ENCODE data around the gene PTCH1. TPM values are rescaled to one million over a fixed set of nuclear protein-coding genes. Genes with fewer than 3 reads are reported as not detected.

PTCH1 gene
- total and polyA plus RNA-seq, 10 of the 15 experiments (the other 5 are each of a cell fraction or from before 2014, with no cell fraction given), result 0.16 to 6.1 (median 2.6) TPM

DNA sequence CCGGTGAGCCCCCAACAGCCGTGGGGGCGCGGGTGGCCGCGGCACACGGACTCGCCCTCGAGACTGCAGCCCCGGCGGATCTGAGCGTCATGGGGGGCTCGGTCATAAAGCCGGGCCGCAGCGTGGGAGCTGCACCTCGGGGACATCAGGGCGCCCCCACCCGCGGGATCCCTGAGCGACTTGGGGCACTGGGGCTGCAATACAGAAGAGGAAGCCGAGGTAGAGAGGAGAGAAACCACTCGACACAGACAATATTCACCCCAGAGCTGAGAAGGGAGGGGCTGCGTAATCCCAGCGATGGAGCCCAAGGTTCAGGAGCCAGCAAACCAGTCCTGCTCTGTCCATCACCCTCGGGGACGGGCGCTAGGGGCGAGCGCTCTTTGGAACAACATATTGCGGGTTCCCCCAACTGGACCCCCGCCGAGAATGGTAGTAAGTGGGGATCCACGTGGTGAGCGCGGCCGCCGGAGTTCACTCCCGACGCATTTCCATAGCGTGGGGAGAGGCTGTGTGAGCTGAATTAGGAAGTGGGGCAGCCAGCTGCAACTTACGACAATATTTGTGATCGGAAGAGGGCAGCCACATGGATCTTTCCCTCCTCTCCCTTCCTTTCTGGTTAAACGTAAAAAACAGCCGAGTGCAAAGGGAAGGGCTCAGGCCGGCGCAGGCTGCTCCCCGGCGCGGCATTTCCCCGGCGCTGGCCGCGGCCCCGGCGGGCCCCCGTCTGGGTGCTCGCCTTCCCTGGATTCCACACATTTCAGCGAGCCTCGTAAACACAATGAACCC lies 9.9 kb downstream of the PTCH1 start (continued):
- TF ChIP-seq, protein P1, sequence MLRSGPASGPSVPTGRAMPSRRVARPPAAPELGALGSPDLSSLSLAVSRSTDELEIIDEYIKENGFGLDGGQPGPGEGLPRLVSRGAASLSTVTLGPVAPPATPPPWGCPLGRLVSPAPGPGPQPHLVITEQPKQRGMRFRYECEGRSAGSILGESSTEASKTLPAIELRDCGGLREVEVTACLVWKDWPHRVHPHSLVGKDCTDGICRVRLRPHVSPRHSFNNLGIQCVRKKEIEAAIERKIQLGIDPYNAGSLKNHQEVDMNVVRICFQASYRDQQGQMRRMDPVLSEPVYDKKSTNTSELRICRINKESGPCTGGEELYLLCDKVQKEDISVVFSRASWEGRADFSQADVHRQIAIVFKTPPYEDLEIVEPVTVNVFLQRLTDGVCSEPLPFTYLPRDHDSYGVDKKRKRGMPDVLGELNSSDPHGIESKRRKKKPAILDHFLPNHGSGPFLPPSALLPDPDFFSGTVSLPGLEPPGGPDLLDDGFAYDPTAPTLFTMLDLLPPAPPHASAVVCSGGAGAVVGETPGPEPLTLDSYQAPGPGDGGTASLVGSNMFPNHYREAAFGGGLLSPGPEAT (IDR thresholded peaks at IDR 0.05; ENCODE audit: low read depth), result no peak
- TF ChIP-seq EP300 (IDR thresholded peaks at IDR 0.05; ENCODE audit: borderline replicate concordance in 1 of 2, control insufficient read depth in 1 of 2, low read depth in 2 of 2, low read length in 2 of 2), result no peak
- TF ChIP-seq ZZZ3 (IDR thresholded peaks at IDR 0.05; ENCODE audit: control insufficient read depth, insufficient read length, low read depth), result no peak
- no peak for TF ChIP-seq BMI1 (IDR thresholded peaks at IDR 0.05; ENCODE audit: borderline replicate concordance)
- TF ChIP-seq JUND (IDR thresholded peaks at IDR 0.05; ENCODE audit: low read depth, low read length), result no peak
- TF ChIP-seq, protein P2, sequence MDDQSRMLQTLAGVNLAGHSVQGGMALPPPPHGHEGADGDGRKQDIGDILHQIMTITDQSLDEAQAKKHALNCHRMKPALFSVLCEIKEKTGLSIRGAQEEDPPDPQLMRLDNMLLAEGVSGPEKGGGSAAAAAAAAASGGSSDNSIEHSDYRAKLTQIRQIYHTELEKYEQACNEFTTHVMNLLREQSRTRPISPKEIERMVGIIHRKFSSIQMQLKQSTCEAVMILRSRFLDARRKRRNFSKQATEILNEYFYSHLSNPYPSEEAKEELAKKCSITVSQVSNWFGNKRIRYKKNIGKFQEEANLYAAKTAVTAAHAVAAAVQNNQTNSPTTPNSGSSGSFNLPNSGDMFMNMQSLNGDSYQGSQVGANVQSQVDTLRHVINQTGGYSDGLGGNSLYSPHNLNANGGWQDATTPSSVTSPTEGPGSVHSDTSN (IDR thresholded peaks at IDR 0.05; ENCODE audit: insufficient replicate concordance, low read depth, low read length), result no peak
- no peak for TF ChIP-seq TARDBP (IDR thresholded peaks at IDR 0.05; ENCODE audit: borderline replicate concordance)
- TF ChIP-seq, protein P3, sequence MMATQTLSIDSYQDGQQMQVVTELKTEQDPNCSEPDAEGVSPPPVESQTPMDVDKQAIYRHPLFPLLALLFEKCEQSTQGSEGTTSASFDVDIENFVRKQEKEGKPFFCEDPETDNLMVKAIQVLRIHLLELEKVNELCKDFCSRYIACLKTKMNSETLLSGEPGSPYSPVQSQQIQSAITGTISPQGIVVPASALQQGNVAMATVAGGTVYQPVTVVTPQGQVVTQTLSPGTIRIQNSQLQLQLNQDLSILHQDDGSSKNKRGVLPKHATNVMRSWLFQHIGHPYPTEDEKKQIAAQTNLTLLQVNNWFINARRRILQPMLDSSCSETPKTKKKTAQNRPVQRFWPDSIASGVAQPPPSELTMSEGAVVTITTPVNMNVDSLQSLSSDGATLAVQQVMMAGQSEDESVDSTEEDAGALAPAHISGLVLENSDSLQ (IDR thresholded peaks at IDR 0.05), result peak; percentile 29; the same call in 1 of the 2 replicates
- 0 out of 2 replicates have a peak, but pooled peaks have one; percentile 21 for TF ChIP-seq TCF12 (IDR thresholded peaks at IDR 0.05; ENCODE audit: low read depth, low read length)
- no peak for TF ChIP-seq SMAD5 (IDR thresholded peaks at IDR 0.05; ENCODE audit: low read depth)
- no peak for TF ChIP-seq NFIC (IDR thresholded peaks at IDR 0.05; ENCODE audit: low read depth, low read length)
- TF ChIP-seq MEF2B (IDR thresholded peaks at IDR 0.05; ENCODE audit: partially characterized antibody, poor library complexity, severe bottlenecking), result peak; percentile 63
- TF ChIP-seq, protein P4, sequence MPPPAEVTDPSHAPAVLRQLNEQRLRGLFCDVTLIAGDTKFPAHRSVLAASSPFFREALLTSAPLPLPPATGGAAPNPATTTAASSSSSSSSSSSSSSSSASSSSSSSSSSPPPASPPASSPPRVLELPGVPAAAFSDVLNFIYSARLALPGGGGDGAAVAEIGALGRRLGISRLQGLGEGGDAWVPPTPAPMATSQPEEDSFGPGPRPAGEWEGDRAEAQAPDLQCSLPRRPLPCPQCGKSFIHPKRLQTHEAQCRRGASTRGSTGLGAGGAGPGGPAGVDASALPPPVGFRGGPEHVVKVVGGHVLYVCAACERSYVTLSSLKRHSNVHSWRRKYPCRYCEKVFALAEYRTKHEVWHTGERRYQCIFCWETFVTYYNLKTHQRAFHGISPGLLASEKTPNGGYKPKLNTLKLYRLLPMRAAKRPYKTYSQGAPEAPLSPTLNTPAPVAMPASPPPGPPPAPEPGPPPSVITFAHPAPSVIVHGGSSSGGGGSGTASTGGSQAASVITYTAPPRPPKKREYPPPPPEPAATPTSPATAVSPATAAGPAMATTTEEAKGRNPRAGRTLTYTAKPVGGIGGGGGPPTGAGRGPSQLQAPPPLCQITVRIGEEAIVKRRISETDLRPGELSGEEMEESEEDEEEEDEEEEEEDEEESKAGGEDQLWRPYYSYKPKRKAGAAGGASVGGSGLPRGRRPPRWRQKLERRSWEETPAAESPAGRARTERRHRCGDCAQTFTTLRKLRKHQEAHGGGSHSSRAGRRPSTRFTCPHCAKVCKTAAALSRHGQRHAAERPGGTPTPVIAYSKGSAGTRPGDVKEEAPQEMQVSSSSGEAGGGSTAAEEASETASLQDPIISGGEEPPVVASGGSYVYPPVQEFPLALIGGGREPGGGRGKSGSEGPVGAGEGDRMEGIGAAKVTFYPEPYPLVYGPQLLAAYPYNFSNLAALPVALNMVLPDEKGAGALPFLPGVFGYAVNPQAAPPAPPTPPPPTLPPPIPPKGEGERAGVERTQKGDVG (CRISPR knock-in tag; IDR thresholded peaks at IDR 0.05), result no peak
- TF ChIP-seq ZNF274 (IDR thresholded peaks at IDR 0.05; ENCODE audit: insufficient read depth, insufficient read length), result no peak
- TF ChIP-seq SMC3 (IDR thresholded peaks at IDR 0.05; ENCODE audit: borderline replicate concordance, low read length), result no peak
- peak; percentile 11; the same call in 1 of the 2 replicates for TF ChIP-seq SIN3A (IDR thresholded peaks at IDR 0.05; ENCODE audit: low read depth, low read length)
- no peak for TF ChIP-seq POU2F2 (IDR thresholded peaks at IDR 0.05; ENCODE audit: borderline replicate concordance, low read depth, low read length)
- TF ChIP-seq, protein P5, sequence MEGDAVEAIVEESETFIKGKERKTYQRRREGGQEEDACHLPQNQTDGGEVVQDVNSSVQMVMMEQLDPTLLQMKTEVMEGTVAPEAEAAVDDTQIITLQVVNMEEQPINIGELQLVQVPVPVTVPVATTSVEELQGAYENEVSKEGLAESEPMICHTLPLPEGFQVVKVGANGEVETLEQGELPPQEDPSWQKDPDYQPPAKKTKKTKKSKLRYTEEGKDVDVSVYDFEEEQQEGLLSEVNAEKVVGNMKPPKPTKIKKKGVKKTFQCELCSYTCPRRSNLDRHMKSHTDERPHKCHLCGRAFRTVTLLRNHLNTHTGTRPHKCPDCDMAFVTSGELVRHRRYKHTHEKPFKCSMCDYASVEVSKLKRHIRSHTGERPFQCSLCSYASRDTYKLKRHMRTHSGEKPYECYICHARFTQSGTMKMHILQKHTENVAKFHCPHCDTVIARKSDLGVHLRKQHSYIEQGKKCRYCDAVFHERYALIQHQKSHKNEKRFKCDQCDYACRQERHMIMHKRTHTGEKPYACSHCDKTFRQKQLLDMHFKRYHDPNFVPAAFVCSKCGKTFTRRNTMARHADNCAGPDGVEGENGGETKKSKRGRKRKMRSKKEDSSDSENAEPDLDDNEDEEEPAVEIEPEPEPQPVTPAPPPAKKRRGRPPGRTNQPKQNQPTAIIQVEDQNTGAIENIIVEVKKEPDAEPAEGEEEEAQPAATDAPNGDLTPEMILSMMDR (IDR thresholded peaks at IDR 0.05 in 2 of 3, conservative IDR thresholded peaks at IDR 0.05 in 1 of 3; ENCODE audit: control insufficient read depth in 2 of 3, extremely low read depth in 1 of 3, insufficient read depth in 1 of 3, low read depth in 3 of 3, low read length in 3 of 3), result no peak

Data from GM12878 (cell line).